HG02610 (cell line): ENCODE measurements around the gene GOLGA8H.
"Not testable (repeated sequence)": the region's sequence is repeated elsewhere in the genome, so short reads cannot be mapped to it uniquely, and the experiment has no call there.

Source experiments
- ATAC-seq: cut with Tn5 transposase; IDR thresholded peaks from one replicate; pipeline ENCODE4 v1.9.1; 2021; ENCODE audit warnings: mild to moderate bottlenecking, moderate library complexity; ENCODE audit not compliant: unreplicated experiment

Gene GOLGA8H

DNA sequence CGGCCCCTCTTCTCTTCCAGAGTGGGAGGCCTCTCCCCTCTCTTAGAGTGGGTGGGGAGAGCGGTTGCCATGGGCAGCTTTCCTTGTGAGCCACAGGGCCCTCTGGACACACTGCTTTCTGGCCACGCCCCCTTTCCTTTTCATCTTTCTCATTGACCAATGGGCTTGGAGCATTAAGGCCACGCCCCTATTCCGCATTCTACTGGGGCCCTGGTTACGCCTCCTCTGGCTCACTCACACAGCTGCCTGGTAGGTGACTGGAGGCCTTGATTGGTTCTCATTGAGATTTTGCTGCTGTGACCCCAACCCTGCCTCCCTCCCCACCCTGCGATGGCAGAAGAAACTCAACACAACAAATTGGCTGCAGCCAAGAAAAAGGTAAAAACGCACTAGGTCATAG, at the start of gene GOLGA8H:
Gene GOLGA8H (plus strand): TSS at position 233 of the 400 bp plus-strand sequence. CDS start 98 bp downstream, at position 331.
- not testable (repeated sequence) for ATAC-seq

- not testable (repeated sequence) for ATAC-seq
Measured at GRCh38 chr15:30566949-30567348, 36.9 kb upstream of the GOLGA8H start.

DNA sequence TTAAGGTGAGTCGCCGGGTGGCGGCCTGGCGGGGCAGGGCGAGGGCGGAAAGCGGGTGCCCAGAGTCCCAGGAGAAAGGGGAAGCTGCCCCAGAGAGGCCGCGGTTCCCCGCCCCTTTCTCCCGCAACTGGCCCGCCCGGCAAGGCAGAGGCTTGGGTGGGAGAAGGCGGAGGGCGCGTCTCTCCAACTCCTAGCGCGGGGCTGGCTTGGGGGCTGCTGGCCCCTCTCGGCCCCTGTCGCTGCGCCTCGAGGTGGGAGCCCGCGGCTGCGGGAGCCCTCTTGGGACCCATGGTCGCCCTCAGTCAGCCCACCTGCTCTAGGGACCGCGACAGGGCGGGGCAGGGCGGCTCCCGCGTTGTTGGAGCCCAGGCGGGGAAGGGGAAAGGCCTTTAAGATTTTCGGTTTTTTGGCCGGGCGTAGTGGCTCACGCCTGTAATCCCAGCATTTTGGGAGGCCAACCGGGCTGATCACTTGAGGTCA, 30.8 kb upstream of the GOLGA8H start:
- not testable (repeated sequence) for ATAC-seq

DNA sequence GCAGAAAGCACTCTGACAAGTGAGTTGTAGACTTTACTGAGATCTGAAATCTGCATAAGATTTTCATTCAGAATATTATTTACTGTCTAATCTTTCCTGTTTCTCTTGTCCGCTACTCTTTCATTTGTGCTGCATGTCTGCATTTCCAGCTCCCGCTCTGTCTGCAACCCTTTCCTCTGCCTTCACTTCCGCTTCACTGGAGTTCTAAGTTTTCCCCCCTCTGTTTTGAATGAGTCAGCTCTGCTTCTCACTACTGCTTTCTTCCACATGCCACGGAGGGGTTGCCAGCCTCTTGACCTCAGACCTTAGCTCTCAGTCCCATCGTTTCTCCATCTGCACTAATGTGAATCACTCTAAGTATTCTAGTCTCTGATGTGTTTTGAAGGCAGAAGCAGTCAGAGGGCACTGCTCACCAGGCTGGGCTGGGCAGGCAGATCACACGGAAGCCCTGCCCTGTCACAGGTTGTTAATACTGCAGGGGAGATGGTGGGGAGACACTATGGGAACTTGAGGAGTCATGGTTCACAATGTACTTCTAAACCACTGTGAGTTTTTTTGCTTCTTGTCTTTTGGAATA, 24.3 kb upstream of the GOLGA8H start:
- not testable (repeated sequence) for ATAC-seq

- not testable (repeated sequence) for ATAC-seq
Measured at GRCh38 chr15:30580716-30581115, 23.1 kb upstream of the GOLGA8H start.

DNA sequence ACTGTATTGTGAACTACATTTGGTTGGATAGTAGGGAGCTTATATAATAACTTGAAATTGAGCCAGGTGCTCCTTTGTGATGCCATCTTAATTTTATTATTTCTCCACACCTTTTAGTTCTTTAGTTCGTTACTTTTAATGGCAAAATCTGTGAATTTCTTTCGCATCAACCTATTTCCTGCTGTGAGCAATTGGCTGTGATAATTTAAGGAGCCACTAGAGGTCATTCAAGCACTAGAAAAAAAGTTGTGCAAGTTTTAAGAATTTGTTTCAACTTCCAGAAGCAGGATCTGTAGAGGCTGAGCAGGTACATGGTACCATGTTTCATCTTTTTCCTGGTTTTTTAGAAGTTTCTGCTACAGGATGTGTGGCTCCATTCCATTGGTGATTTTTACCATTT, 4.9 kb upstream of the GOLGA8H start:
- ATAC-seq, result not testable (repeated sequence)

DNA sequence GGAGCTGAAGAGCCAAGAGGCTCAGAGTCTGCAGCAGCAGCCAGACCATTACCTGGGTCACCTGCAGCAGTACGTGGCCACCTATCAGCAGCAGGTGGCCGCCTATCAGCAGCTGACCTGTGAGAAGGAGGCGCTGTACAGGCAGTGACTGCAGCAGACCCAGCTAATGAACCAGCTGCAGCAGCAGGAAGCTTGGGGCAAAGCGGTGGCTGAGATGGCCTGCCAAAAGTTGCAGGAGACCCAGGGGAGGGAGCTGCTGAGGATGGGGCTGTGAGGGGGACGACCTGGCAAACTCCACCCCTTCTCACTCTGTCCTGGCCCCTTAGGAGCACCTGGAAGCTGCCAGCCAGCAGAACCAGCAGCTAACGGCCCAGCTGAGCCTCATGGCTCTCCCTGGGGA, 8.4 kb downstream of the GOLGA8H start:
- not testable (repeated sequence) for ATAC-seq

DNA sequence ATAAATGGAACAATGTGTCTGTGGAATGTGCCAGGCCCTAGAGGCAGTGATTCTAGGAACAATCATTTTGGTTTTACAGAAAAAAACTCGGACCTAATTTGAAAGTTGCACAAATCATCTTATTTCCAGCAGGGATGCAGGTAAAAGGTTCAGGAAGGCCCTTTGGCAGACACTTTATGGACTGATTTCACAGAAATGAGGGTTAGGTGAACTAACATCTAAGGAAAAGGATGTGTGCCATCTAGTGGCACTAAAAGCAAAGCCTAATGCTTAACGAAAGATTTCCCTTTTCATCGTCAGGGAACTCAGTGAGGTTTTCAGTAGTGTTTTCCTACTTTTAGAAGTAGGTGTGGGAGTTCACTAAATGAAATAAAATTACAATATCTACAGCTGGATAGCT, 17.5 kb downstream of the GOLGA8H start:
- not testable (repeated sequence) for ATAC-seq

DNA sequence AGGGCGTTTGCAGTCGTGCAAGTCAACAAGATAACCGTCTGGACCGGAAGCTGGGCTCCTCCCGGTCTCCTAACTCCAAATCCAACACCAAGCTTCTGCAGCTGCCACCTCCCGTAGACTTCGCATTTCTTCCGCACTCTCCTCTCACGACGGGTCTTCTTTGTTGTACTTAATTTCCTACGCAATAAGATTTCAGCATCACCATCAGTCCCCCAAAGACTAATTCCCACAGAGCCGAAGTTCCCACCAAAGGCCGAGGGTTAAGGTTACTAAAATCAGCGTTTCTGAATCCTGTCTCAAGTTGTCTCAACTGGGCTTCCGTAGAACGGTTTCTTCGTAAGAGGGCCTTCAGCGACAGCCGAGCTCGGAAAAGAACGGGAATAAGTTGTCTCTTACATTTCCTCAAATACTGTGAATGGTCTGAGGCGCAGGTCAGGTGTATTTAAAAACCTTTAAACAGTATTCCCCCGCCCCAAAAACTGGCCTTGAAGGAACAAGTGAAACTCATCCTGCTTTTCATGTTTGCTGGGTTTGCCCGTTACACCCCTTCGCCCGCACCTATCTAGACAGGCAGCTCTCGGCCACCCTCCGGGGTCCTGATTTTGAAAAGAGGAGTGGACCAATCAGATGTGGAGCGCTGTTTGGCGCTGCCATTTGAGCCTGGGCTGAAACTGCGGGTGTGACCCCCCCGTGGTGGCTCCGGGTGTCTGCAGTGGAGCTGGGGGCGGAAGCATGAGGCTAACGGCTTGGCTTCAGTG, 21.8 kb downstream of the GOLGA8H start, which contains the start of gene ARHGAP11B:
Gene ARHGAP11B (plus strand): TSS at position 693 of the 758 bp plus-strand sequence.
- ATAC-seq, result peak; percentile 86

- peak; percentile 1 for ATAC-seq
Measured at GRCh38 chr15:30626194-30626565, 22.4 kb downstream of the GOLGA8H start.

DNA sequence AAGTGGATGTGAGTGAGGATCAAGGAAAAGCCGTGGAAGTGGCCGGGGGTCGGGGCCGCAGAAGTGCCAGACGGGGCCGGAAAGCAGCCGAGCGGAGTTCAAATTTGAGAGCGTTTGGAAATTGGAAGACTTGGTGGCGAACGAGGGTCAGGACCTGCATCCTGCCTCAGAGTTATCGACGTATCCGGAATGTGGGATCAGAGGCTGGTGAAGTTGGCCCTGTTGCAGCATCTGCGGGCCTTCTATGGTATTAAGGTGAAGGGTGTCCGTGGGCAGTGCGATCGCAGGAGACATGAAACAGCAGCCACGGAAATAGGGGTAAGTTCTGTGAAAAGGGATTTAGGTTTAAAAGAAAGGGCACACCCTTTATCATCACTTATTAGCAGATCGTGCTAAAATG, 22.8 kb downstream of the GOLGA8H start:
- peak; percentile 5 for ATAC-seq

DNA sequence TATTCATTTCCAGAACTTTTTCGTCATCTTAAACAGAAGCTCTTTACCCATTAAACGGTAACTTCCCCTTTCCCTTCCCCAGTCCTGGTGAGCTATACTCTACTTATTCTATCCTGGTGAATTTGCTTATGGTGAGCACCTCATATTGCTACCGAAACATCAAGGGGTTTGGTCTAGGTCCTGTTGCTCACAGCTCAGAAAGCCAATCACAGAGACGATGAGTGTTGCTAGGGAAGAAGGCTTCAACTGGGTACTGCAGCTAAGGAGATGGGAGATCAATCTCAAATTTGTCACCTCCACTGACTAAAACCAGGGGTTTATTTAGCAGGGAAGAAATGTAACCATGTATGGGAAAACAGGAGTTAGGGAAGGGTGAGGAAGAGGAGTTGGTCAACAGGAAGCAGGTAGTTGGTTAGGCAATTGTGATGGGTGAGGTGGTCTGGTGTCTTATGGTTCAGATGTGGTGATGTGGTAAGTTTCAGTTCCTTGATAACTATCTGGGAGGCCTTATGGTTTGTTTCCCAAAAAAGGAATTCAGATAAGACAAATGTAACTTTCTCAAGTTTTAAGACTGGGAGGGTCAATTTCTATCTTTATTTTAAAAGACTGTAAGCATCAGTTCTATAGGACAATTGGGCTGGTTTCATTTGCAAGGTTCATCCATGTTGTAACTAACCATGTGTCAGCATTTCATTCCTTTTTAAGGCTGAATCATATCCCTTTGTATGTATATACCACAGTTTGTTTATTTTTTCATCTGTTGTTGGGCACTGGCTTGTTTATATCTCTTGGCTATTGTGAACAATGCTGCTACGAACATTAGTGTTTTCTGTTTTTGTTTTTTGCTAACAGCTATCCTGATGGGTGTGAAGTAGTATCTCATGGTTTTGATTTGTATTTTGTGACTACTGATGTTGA, 46.4 kb downstream of the GOLGA8H start:
- ATAC-seq, result peak; percentile 63

GRCh38 chr15:30661154-30661553, 57.3 kb downstream of the GOLGA8H start:
- not testable (repeated sequence) for ATAC-seq
